Trophoblast cell (in vitro differentiated cells and primary cell): ENCODE measurements around the gene ASIC2.

Source experiments
- DNase-seq, 2 donors: peaks; one replicate each; pipeline ENCODE4 v3.0.0-alpha.2; 2016
- H2AFZ ChIP-seq: 2 replicates; pipeline ENCODE4 v1.6.1; 2013; ENCODE audit warnings: low read length, moderate library complexity, mild to moderate bottlenecking; ENCODE audit not compliant: insufficient read depth, poor library complexity
- H2AK5ac ChIP-seq: 2 replicates; pipeline ENCODE4 v1.6.1; 2013; ENCODE audit warnings: mild to moderate bottlenecking, low read length
- H2BK120ac ChIP-seq: 2 replicates; pipeline ENCODE4 v1.6.1; 2013; ENCODE audit warnings: low read length, mild to moderate bottlenecking, moderate library complexity; ENCODE audit not compliant: insufficient read depth, poor library complexity
- H2BK12ac ChIP-seq: 2 replicates; pipeline ENCODE4 v1.6.1; 2013; ENCODE audit warnings: mild to moderate bottlenecking, low read length, moderate library complexity
- H2BK5ac ChIP-seq: 2 replicates; pipeline ENCODE4 v1.6.1; 2013; ENCODE audit warnings: low read length, low read depth, moderate library complexity, mild to moderate bottlenecking; ENCODE audit not compliant: poor library complexity
- H3K14ac ChIP-seq: 2 replicates; pipeline ENCODE4 v1.6.1; 2013; ENCODE audit warnings: mild to moderate bottlenecking, low read length
- H3K18ac ChIP-seq: 2 replicates; pipeline ENCODE4 v1.6.1; 2013; ENCODE audit warnings: mild to moderate bottlenecking, low read length
- H3K23ac ChIP-seq: 2 replicates; pipeline ENCODE4 v1.6.1; 2013; ENCODE audit warnings: low read length
- H3K27ac ChIP-seq: 2 replicates; pipeline ENCODE4 v1.5.1; 2013; ENCODE audit warnings: low read depth, mild to moderate bottlenecking, inconsistent platforms, low read length, moderate library complexity
- H3K27me3 ChIP-seq: 2 replicates; pipeline ENCODE4 v1.6.1; 2013; ENCODE audit warnings: inconsistent platforms, mild to moderate bottlenecking, low read length, moderate library complexity; ENCODE audit not compliant: insufficient read depth
- H3K36me3 ChIP-seq, 2 experiments: 1 replicate in 1 of 2; 2 replicates in 1 of 2; pipeline ENCODE4 v1.6.1; 2013; ENCODE audit warnings: low read length in 2 of 2, mild to moderate bottlenecking in 2 of 2, moderate library complexity in 1 of 2; ENCODE audit not compliant: insufficient read depth in 2 of 2, control insufficient read depth in 1 of 2
- H3K4ac ChIP-seq: 2 replicates; pipeline ENCODE4 v1.6.1; 2013; ENCODE audit warnings: low read depth, mild to moderate bottlenecking, low read length, moderate library complexity
- H3K4me1 ChIP-seq, 2 experiments: 1 replicate in 1 of 2; 2 replicates in 1 of 2; pipeline ENCODE4 v1.6.1; 2013; ENCODE audit warnings: low read length in 2 of 2, mild to moderate bottlenecking in 2 of 2, moderate library complexity in 1 of 2; ENCODE audit not compliant: insufficient read depth in 2 of 2, control insufficient read depth in 1 of 2
- H3K4me2 ChIP-seq: 2 replicates; pipeline ENCODE4 v1.6.1; 2013; ENCODE audit warnings: inconsistent platforms, mild to moderate bottlenecking, low read length, moderate library complexity
- H3K4me3 ChIP-seq: 2 replicates; pipeline ENCODE4 v1.5.1; 2013; ENCODE audit warnings: mild to moderate bottlenecking, low read depth, low read length, inconsistent platforms
- H3K79me1 ChIP-seq: one replicate; pipeline ENCODE4 v1.6.1; 2013; ENCODE audit warnings: low read length
- H3K79me2 ChIP-seq: 2 replicates; pipeline ENCODE4 v1.6.1; 2013; ENCODE audit warnings: low read length, mild to moderate bottlenecking; ENCODE audit not compliant: control insufficient read depth, insufficient read depth, poor library complexity
- H3K9ac ChIP-seq: 2 replicates; pipeline ENCODE4 v1.6.1; 2013; ENCODE audit warnings: mild to moderate bottlenecking, low read length
- H3K9me3 ChIP-seq: 2 replicates; pipeline ENCODE4 v1.6.1; 2013; ENCODE audit warnings: low read depth, mild to moderate bottlenecking, control low read depth, inconsistent platforms, low read length; ENCODE audit not compliant: insufficient read depth
- H4K12ac ChIP-seq: 2 replicates; pipeline ENCODE4 v1.6.1; 2013; ENCODE audit warnings: low read depth, mild to moderate bottlenecking, low read length, moderate library complexity
- H4K8ac ChIP-seq: 2 replicates; pipeline ENCODE4 v1.6.1; 2013; ENCODE audit warnings: low read depth, mild to moderate bottlenecking, low read length, moderate library complexity
- H4K91ac ChIP-seq: one replicate; pipeline ENCODE4 v1.6.1; 2013; ENCODE audit warnings: low read depth, mild to moderate bottlenecking, low read length, moderate library complexity
- WGBS: extraction: QIAGEN DNeasy Blood & Tissue Kit; methylation state at CpG from one replicate; pipeline ENCODE4 v1.1.7; 2013; ENCODE audit warnings: missing lambda C conversion rate; ENCODE audit not compliant: insufficient read length, insufficient coverage; ENCODE audit errors: extremely low coverage; 5-methylcytosine and 5-hydroxymethylcytosine counted together

ASIC2 gene

GRCh38 chr17:33099252-33099651 is 193.8 kb downstream of the ASIC2 start:
- Histone ChIP-seq H3K27me3 (no peaks in the 10 kb centered on the region), H4K8ac (no peak overlapping the region), H3K9ac (no peak overlapping the region), H3K14ac (no peak overlapping the region), H3K18ac (no peak overlapping the region), H3K79me1 (no peaks in the 10 kb centered on the region), H3K9me3 (no peaks in the 10 kb centered on the region), H2AFZ (no peak overlapping the region), H3K23ac (no peak overlapping the region), H3K4me1 (no peaks in the 10 kb centered on the region), H3K79me2 (no peaks in the 10 kb centered on the region), H3K4ac (no peak overlapping the region), H3K27ac (no peak overlapping the region), H3K4me3 (no peak overlapping the region), H2AK5ac (no peak overlapping the region), H3K4me2 (no peak overlapping the region), H4K12ac (no peak overlapping the region), H2BK5ac (no peak overlapping the region), H3K36me3 (no peaks in the 10 kb centered on the region), H2BK12ac (no peak overlapping the region), H4K91ac (no peak overlapping the region), H2BK120ac (no peak overlapping the region)
- DNase-seq, result peak; percentile 83 to 90
- no CpG with 5 or more reads among the region's 6 CpGs for WGBS

- Histone ChIP-seq H2AFZ (no peak overlapping the region), H3K9me3 (no peaks in the 10 kb centered on the region), H3K14ac (no peak overlapping the region), H3K9ac (no peak overlapping the region), H3K4me3 (no peak overlapping the region), H3K4me1 (no peaks in the 10 kb centered on the region), H2AK5ac (no peak overlapping the region), H4K12ac (no peak overlapping the region), H3K23ac (no peak overlapping the region), H3K27ac (no peak overlapping the region), H3K79me2 (no peaks in the 10 kb centered on the region), H3K27me3 (no peaks in the 10 kb centered on the region), H4K91ac (no peak overlapping the region), H3K18ac (no peak overlapping the region), H2BK5ac (no peak overlapping the region), H3K4me2 (no peak overlapping the region), H4K8ac (no peak overlapping the region), H3K36me3 (no peaks in the 10 kb centered on the region), H3K79me1 (no peaks in the 10 kb centered on the region), H3K4ac (no peak overlapping the region), H2BK12ac (no peak overlapping the region), H2BK120ac (no peak overlapping the region)
- DNase-seq, result no peak
- no CpG with 5 or more reads among the region's 8 CpGs for WGBS
Measured at GRCh38 chr17:33097411-33097810, 195.7 kb downstream of the ASIC2 start.

- Histone ChIP-seq H2AFZ (no peak overlapping the region), H3K4me3 (no peak overlapping the region), H4K91ac (no peak overlapping the region), H3K9ac (no peak overlapping the region), H3K36me3 (no peaks in the 10 kb centered on the region), H3K79me1 (no peaks in the 10 kb centered on the region), H3K9me3 (no peaks in the 10 kb centered on the region), H2BK120ac (no peak overlapping the region), H2BK5ac (no peak overlapping the region), H3K79me2 (no peaks in the 10 kb centered on the region), H4K12ac (no peak overlapping the region), H4K8ac (no peak overlapping the region), H3K23ac (no peak overlapping the region), H2AK5ac (no peak overlapping the region), H3K4ac (no peak overlapping the region), H3K14ac (no peak overlapping the region), H3K4me2 (no peak overlapping the region), H3K4me1 (no peaks in the 10 kb centered on the region), H3K27ac (no peak overlapping the region), H3K27me3 (no peaks in the 10 kb centered on the region), H3K18ac (no peak overlapping the region), H2BK12ac (no peak overlapping the region)
- DNase-seq, result no peak
- WGBS, result no CpG with 5 or more reads among the region's 4 CpGs
Measured at GRCh38 chr17:33096161-33096560, 196.9 kb downstream of the ASIC2 start.

GRCh38 chr17:33091271-33091670 is 201.8 kb downstream of the ASIC2 start:
- no peaks in the 10 kb centered on the region for H3K79me2 ChIP-seq
- WGBS, result no CpG with 5 or more reads among the region's 5 CpGs
- H3K4me1 ChIP-seq, result no peaks in the 10 kb centered on the region

More at GRCh38 chr17:33091271-33091670, 201.8 kb downstream of the ASIC2 start:
- Histone ChIP-seq H3K4ac (no peak overlapping the region), H3K4me2 (no peak overlapping the region), H2BK5ac (no peak overlapping the region), H3K9me3 (no peaks in the 10 kb centered on the region), H2AK5ac (no peak overlapping the region), H3K27ac (no peak overlapping the region), H2BK120ac (no peak overlapping the region), H4K8ac (no peak overlapping the region), H3K79me1 (no peaks in the 10 kb centered on the region), H2AFZ (no peak overlapping the region), H4K12ac (no peak overlapping the region), H3K4me3 (no peak overlapping the region), H3K23ac (no peak overlapping the region), H3K14ac (no peak overlapping the region), H2BK12ac (no peak overlapping the region), H3K36me3 (no peaks in the 10 kb centered on the region), H4K91ac (no peak overlapping the region), H3K9ac (no peak overlapping the region), H3K18ac (no peak overlapping the region), H3K27me3 (no peaks in the 10 kb centered on the region)
- DNase-seq, result peak in 1 of 2 donors; percentile 49
